ENCODE results near the gene IYD. TPM values are rescaled to one million over a fixed set of nuclear protein-coding genes. Genes with fewer than 3 reads are reported as not detected.

IYD gene, protein sequence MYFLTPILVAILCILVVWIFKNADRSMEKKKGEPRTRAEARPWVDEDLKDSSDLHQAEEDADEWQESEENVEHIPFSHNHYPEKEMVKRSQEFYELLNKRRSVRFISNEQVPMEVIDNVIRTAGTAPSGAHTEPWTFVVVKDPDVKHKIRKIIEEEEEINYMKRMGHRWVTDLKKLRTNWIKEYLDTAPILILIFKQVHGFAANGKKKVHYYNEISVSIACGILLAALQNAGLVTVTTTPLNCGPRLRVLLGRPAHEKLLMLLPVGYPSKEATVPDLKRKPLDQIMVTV
- polyA plus RNA-seq (2011; rRNA removed) (not detected in 2 replicates), polyA minus RNA-seq (2011; rRNA and poly(A)+ RNA removed) (not detected in 2 replicates)

DNA sequence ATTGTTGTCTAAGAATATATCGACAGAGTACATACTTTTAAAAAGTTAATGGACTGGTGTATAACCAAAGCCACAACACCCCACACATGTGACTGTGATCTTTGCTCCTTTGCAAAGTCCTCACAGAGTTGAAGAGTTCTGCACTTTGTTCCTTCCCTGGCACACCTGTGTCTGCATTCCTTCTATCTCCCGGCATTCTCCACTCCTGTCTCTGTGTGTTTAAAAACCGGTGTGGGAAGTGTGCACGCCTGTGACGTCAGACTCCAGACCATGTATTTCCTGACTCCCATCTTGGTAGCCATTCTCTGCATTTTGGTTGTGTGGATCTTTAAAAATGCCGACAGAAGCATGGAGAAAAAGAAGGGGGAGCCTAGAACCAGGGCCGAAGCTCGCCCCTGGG is at the start of gene IYD:
Gene IYD, plus strand, starts transcription at position 251 of the 400 bp plus-strand sequence. Its CDS starts 20 bp downstream, at position 271.
- Histone ChIP-seq H3K27ac (ENCODE audit: low read depth, low read length) (no peak within 1 kb of the TSS), H3K4me3 (ENCODE audit: low read depth, low read length) (no peak within 1 kb of the TSS), H3K9me3 (ENCODE audit: control insufficient read depth, insufficient read depth, low read length) (no peaks in the 10 kb centered on the region), H3K27me3 (ENCODE audit: control insufficient read depth, insufficient read depth, low read length) (no peaks in the 10 kb centered on the region)
- ChIA-PET POLR2A (no interaction called here), CTCF (no interaction called here)
- TF ChIP-seq, protein P1, sequence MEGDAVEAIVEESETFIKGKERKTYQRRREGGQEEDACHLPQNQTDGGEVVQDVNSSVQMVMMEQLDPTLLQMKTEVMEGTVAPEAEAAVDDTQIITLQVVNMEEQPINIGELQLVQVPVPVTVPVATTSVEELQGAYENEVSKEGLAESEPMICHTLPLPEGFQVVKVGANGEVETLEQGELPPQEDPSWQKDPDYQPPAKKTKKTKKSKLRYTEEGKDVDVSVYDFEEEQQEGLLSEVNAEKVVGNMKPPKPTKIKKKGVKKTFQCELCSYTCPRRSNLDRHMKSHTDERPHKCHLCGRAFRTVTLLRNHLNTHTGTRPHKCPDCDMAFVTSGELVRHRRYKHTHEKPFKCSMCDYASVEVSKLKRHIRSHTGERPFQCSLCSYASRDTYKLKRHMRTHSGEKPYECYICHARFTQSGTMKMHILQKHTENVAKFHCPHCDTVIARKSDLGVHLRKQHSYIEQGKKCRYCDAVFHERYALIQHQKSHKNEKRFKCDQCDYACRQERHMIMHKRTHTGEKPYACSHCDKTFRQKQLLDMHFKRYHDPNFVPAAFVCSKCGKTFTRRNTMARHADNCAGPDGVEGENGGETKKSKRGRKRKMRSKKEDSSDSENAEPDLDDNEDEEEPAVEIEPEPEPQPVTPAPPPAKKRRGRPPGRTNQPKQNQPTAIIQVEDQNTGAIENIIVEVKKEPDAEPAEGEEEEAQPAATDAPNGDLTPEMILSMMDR (IDR thresholded peaks at IDR 0.05; ENCODE audit: low read depth, low read length) = no peak
- DNase-seq (ENCODE audit: low read depth, low spot score) = no peak

DNA sequence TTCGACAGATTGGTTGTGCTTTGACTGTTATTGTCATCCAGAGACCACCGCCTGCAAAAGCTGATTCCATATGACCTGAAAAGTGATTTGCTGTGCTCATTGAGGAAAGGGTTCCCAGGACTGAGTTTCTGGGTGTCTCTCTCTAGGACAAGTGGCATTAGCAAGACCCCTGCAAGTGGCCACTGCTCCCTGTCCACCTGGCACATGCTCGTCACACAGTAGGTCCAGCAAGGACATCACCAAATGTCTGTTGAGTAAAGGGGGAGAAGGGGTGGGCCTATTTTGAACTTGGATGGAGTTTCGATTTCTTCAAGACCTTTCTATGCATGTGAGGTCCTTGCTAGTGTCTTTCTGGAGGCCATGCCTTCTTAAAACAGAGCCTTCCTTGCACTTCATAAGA is 48.9 kb upstream of the IYD start:
- H3K9me3 ChIP-seq (ENCODE audit: control insufficient read depth, insufficient read depth, low read length) = no peaks in the 10 kb centered on the region
- ChIA-PET CTCF (interaction anchor here (1.7 kb wide), 1 partner anchor 75 kb away, joined by 5 read pairs; no protein-coding TSS in a partner anchor), POLR2A (no interaction called here)
- H3K27ac ChIP-seq (ENCODE audit: low read depth, low read length) = no peak overlapping the region
- H3K4me3 ChIP-seq (ENCODE audit: low read depth, low read length) = no peak overlapping the region
- TF ChIP-seq, protein P1 (IDR thresholded peaks at IDR 0.05; ENCODE audit: low read depth, low read length) = no peak
- no peaks in the 10 kb centered on the region for H3K27me3 ChIP-seq (ENCODE audit: control insufficient read depth, insufficient read depth, low read length)
- no peak for DNase-seq (ENCODE audit: low read depth, low spot score)

DNA sequence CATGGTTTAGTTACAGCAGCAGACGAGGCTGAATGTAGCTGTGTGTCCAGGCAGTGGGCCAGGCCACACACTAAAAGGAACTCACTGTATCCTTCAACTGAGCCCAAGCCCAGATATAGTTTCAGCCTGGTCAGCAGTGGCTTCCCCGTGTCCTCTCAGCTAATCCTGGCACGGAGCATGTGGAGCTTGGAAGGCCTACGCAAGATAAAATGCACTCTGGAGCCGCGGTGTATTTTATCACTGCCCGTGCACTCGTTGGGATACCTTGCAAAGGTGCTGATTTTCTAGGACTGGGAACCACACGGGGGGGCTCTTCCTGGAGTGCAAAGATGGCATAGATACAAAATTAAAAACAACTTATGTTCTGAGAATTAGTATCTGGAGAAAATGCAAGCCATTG is 48.4 kb upstream of the IYD start:
- TF ChIP-seq, protein P1 (IDR thresholded peaks at IDR 0.05; ENCODE audit: low read depth, low read length) = no peak
- no peak overlapping the region for H3K4me3 ChIP-seq (ENCODE audit: low read depth, low read length)
- DNase-seq (ENCODE audit: low read depth, low spot score) = no peak
- ChIA-PET POLR2A (no interaction called here), CTCF (interaction anchor here (4.1 kb wide), 1 partner anchor 240 kb away, joined by 16 read pairs; no protein-coding TSS in a partner anchor)
- peaks cover 2% of the 10 kb centered on the region for H3K27me3 ChIP-seq (ENCODE audit: control insufficient read depth, insufficient read depth, low read length)
- no peak overlapping the region for H3K27ac ChIP-seq (ENCODE audit: low read depth, low read length)
- H3K9me3 ChIP-seq (ENCODE audit: control insufficient read depth, insufficient read depth, low read length) = no peaks in the 10 kb centered on the region

DNA sequence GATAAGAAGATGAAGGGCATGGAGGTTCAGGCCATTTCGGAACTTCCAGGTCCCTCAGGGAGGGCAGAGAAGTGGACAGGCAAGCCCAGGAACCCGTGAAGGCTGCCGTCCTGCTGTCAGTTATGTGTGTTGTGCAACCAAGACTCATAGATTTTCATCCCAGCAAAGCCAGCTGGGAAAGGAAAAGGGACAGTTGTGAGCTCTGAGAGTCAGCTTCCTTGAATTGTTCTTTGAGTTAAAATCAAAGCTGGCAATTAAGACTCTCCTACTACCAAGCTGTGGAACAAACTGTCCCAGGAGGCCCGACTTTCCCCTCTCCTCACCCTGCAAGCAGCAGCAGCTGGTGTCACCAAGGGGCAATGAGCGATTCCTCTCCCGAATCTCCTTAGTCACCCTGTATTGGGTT is 46.3 kb upstream of the IYD start:
- TF ChIP-seq, protein P1 (IDR thresholded peaks at IDR 0.05; ENCODE audit: low read depth, low read length) = no peak
- Histone ChIP-seq H3K27me3 (ENCODE audit: control insufficient read depth, insufficient read depth, low read length) (peaks cover 3% of the 10 kb centered on the region), H3K27ac (ENCODE audit: low read depth, low read length) (no peak overlapping the region), H3K9me3 (ENCODE audit: control insufficient read depth, insufficient read depth, low read length) (no peaks in the 10 kb centered on the region), H3K4me3 (ENCODE audit: low read depth, low read length) (no peak overlapping the region)
- ChIA-PET POLR2A (no interaction called here), CTCF (interaction anchor here (1.5 to 4.1 kb wide), 2 partner anchors 12 to 242 kb away, joined by 3 to 16 read pairs; no protein-coding TSS in a partner anchor)
- no peak for DNase-seq (ENCODE audit: low read depth, low spot score)

DNA sequence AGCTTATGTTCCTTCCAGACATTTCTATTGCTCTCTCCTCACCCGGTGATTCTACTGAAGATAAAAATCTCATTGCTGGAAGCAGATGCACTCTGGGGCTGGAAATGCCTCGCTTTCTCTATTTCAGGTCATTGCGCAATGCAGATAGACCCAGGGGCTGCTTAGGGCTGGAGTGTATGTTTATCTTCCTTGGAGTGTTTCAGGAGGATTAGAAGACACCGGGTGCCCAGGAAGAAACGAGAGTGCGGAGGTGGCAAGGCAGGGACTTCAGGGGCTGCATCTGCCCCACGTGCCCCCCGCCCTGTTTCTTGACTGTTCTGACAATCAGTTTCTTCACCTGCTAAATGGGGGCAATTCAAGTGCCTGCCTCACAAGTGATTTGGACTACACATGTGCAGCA is 45.6 kb upstream of the IYD start:
- DNase-seq (ENCODE audit: low read depth, low spot score) = no peak
- CTCF ChIA-PET = interaction anchor here (1.0 to 4.1 kb wide), 3 partner anchors 12 to 243 kb away, joined by 3 to 16 read pairs (median 3); no protein-coding TSS in a partner anchor

More for the DNA sequence above, 45.6 kb upstream of the IYD start:
- TF ChIP-seq, protein P1 (IDR thresholded peaks at IDR 0.05; ENCODE audit: low read depth, low read length) = no peak
- POLR2A ChIA-PET = no interaction called here
- Histone ChIP-seq H3K27ac (ENCODE audit: low read depth, low read length) (no peak overlapping the region), H3K9me3 (ENCODE audit: control insufficient read depth, insufficient read depth, low read length) (no peaks in the 10 kb centered on the region), H3K27me3 (ENCODE audit: control insufficient read depth, insufficient read depth, low read length) (peaks cover 3% of the 10 kb centered on the region), H3K4me3 (ENCODE audit: low read depth, low read length) (no peak overlapping the region)

All from AG04450 (cell line).